GM21367 (cell line): ENCODE measurements around the gene HES6.

Source experiments
- ATAC-seq: cut with Tn5 transposase; IDR thresholded peaks from one replicate; pipeline ENCODE4 v1.9.1; 2021; ENCODE audit not compliant: unreplicated experiment

Gene HES6

DNA sequence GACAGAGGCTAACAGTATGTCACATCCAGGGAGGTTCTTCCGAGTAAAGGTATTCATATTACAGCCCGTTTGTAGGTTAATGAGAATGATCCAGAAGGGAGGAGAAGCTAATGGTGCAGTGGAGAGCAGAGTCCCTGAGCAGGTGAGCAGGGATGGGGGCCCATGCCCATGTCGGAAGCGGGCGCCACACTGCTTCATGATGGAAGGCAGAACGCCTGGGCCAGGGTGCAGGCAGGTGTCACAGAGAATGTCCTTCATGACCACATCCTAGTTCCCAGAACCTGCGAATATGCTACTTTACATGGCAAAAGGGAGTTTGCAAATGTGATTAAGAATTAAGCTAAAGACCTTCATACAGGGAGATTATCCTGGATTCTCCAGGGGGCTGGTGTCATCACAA is 4.0 kb downstream of the HES6 start:
- no peak for ATAC-seq

DNA sequence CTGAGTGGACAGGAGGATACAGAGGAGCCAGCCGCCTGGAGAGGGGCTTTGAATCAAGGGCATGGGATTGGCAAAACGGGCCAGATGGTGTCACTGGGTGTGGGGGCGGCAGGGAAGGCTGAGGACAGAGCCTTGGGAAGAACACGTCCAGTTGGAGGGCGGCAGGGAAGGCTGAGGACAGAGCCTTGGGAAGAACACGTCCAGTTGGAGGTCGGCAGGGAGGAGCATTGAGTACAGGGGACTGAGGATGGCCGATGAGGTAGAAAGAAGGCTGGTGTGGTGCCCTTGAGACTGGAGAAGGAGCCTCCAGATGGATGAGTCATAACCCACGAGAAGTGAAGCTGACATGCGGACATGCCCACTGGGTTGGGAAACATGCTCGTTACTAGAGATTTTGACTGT is 4.5 kb downstream of the HES6 start:
- no peak for ATAC-seq

DNA sequence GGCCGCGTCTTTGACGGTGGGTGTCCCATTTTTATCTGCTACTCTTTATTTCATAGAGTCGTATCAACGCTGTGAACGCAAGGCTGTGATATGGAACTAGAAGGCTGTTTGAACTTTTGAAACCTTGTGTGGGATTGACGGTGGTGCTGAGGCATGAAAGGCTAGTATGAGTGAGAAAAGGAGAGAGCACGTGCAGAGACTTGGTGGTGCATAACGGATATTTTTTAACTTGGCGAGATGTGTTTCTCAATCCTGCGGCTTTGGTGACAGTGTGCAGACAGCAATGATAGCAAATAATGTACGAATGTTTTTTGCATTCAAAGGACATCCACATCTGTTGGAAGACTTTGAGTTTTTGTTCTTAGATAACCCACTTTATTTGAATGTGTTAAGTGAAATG is 6.2 kb downstream of the HES6 start:
- no peak for ATAC-seq

DNA sequence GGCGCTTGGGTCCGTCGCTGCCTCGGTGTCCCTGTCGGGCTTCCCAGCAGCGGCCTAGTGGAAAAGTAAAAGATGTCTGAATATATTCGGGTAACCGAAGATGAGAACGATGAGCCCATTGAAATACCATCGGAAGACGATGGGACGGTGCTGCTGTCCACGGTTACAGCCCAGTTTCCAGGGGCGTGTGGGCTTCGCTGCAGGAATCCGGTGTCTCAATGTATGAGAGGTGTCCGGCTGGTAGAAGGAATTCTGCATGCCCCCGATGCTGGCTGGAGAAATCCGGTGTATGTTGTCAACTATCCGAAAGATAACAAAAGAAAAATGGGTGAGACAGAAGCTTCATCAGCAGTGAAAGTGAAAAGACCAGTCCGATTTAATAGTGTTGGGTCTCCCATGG is 8.0 kb downstream of the HES6 start:
- no peak for ATAC-seq

- no peak for ATAC-seq
These were observed 8.5 kb downstream of the HES6 start for GRCh38 chr2:238231251-238231793.

DNA sequence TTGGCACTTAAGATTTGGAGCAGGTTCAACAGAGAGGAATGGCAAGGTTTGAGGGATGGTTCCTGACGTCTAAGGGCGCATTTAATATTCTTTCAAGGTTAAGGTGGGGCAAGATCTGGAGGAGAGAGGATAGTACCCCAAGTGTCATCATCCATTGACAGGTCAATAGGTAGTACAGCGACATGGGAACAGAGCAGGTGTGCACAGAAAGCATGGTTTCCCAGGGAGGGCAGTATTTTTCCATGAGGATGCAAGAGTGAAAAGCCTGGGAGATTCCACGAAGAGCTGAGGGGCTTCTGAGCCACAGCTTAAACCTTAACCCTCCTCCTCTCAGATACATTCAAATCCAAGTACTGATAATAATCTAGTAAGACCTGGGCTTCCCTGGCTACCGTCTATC is 9.1 kb downstream of the HES6 start:
- ATAC-seq, result no peak

DNA sequence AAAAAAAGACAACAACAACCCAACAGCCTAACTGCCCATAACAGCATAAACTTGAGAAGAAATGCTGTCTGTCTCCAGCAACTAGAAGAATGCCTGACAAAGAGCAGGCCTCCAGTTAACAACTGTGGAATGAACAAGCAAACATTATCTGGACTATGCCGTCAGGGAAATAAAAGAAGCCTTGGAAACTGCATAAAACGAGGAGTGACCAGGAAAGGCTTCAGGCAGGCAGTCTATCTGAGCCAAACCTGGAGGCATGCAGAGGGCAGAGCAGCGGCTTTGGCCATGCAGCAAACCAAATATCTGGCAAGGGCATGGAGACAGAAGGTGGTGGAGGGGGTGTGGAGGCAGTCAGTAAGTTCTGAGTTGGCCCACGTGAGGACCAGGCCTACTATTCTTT is 11.1 kb downstream of the HES6 start:
- no peak for ATAC-seq

GRCh38 chr2:238227587-238228032 is 12.2 kb downstream of the HES6 start:
- no peak for ATAC-seq

DNA sequence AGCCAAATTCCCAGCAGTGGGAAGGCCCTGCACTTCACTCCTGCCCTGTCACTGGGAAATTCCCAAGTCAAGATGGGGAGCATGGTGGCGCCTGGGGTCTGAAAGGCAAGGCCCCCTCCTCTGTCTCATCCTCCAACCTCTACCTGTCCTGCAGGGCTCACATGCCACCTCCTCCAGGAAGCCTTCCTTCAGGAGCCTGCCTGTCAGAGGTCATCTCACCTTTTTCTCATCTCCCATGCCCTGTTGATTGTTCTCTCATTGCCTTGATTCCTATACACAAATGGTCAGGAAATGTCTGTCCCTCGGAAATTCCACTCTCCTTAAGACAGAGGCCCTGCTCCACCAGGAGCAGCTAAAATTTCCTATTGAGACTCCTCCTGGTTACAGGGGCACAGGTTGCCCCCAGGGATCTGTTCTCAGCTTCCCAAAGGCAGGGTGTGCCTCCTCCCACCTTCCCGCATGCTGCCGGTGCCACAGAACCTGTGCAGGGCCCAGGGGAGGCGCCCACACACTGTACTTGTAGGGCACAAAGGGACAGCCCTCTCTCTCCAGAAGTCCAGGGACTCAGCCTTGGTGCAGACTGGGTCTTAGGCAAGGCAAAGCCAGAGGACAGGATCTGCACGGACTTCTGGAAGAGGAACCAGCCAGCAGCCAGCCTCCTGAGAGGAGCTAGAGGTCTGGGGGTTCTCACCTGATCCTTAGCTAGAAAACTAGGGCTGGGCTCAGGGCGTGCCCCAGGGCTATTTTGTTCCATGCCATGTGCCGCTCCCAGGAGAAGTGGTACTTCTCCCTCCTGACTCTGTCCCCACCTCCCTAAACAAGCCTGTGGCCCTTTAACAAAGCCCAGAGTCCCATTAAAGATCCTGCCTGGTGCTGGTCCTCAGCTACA is 12.9 kb downstream of the HES6 start:
- no peak for ATAC-seq

GRCh38 chr2:238225911-238226697 is 13.7 kb downstream of the HES6 start:
- ATAC-seq, result no peak

DNA sequence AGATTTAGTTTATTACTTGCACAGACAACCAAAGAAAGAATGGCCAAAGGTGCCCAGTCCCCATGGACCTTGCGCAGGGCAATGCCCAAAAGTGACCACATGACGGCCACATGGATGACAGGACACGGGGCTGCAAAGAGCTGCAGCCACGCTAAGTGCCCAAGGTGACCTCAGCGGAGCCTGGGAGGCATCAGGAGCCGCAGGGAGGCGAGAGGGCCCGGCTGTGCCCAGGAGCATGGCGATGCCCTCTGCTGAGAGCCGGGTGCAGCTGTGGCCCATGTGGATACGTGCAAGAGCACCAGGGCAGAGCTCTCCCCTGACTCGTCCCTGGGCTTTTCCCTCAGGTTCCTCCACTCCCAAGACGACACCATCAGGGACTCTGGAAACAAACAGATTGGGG is 14.7 kb downstream of the HES6 start:
- ATAC-seq, result no peak

DNA sequence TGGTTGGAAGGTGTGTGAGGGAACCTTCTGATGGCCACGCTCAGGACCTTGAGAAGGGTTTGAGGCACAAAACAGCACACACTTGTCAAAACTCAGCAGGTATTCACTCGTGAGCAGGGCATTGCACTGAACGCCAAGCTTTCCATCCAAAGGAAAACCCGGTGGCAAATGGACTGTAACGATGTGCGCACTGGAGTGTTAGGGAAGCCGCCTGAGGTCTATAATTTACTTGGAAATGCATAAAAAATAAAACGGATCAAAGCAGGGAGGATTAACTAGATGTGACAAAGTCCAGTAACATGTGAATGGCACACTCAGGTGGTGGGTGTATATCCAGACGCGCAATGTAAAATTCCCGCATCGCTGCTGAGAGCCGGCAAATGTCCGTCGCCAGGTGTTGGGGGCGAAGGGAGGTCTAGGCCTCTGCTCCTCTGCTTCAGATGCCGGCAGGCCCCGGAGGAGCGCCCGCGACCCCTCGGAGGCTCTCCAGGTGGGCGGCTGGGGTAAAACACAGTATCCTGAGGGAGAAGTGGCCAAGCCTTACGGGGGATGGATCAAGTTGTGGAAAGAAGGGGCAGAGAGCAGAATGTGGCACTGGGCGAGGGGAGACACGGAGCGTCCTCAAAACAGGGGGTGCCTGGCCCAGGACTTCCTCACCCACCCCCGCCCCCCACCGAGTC is 15.3 kb downstream of the HES6 start:
- ATAC-seq, result no peak

DNA sequence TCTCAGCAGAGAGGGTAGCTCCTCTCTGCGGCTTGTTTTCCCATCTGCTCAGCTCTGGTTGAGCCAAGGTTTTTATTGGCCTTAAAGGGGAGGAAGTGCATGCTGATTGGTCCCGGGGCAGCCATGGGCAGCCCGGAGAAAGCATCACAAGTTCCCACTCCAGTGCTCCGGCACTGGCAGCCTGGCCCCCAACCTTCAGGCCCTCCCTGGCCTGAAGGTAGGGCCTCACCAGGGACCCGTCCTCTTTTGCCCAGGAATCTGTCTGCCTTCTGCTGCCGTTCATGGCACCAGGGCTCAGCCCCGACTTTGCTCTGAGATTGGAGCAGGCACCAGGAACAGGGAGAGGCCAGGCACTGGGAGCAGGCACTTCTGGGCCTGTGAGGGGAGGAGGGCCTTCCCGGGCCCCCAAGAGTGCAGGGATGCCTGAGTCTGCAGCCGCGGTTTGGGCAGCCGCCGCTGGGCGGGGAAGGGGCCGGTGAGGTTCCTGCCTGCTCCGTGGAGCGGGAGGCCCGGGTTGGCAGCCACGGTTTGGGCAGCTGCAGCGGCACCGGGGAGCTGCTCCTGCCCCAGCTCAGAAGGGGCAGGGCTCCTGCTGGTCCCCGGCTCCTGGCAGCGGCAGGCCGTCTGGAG is 18.8 kb downstream of the HES6 start:
- no peak for ATAC-seq

DNA sequence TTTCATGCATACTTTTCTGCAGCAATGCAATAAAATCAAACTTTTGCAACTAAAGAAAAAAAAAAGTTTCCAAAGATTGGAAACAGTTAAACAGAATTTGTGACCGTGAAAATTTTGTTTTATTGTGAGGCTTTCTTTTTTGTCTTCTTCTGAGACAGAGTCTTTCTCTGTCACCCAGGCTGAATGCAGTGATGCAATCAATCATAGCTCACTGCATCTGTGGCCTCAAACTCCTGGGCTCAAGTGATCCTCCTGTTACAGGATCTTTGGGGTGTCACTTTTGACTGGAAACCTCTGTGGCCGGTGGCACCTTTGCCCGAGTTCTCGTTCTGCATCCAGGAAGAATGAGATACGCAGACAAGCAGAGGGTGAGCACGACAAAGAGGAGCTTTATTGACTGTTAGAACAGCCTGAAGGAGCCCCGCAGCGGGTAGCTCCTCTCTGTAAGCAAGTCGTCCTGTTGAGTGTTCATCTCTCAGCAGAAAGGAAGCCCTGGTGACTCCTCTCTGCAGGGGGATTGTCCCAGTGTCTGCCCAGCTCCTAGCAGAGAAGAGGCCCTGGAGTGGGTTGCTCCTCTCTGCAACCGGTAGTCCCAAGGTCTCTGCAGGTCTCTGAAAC is 19.5 kb downstream of the HES6 start:
- no peak for ATAC-seq

DNA sequence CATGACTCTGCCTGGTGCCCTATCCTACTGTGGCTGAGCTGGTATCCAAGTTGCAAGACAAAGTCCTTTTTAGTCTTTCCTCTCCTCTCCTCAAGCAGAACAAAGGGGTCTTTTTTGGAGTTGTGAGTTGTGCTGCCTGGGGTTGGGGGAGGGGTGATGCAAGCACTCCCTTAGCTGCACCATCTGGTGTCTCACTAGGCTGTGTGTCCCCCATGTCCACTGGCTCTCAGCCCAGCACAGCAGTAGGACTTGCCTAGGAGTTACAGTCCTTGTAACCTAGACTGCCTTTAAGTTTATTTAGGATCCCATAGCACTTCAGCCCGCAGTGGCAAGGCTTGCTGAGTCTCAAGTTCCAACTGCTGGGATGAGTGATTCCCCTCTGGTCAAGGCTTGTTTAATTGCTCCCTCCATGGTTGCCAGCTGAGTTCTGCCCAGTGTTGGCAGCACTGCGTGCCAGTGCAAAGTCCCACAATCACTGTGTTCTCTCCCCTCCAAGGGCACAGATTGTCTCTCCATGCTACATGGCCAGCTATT is 23.1 kb downstream of the HES6 start:
- ATAC-seq, result no peak

DNA sequence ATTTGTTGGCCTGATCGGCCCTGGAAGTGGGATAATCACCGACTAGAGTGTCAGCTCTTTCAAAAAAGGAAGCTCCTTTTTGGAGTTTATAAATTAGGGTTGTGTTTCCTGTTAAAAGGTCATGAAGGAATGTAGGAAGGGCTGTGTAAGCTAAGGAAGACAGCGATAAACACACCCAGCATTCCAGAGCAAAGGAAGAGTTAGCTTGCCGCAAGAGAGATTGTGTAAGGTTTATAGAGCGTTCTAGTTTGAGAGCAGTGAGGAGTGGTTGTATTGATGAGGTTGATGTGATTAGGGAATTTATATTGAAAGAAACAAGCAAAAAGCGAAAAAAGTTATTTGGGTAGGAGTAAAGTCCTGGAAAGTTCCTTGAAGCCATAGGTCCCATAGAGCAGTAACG is 32.8 kb downstream of the HES6 start:
- no peak for ATAC-seq

DNA sequence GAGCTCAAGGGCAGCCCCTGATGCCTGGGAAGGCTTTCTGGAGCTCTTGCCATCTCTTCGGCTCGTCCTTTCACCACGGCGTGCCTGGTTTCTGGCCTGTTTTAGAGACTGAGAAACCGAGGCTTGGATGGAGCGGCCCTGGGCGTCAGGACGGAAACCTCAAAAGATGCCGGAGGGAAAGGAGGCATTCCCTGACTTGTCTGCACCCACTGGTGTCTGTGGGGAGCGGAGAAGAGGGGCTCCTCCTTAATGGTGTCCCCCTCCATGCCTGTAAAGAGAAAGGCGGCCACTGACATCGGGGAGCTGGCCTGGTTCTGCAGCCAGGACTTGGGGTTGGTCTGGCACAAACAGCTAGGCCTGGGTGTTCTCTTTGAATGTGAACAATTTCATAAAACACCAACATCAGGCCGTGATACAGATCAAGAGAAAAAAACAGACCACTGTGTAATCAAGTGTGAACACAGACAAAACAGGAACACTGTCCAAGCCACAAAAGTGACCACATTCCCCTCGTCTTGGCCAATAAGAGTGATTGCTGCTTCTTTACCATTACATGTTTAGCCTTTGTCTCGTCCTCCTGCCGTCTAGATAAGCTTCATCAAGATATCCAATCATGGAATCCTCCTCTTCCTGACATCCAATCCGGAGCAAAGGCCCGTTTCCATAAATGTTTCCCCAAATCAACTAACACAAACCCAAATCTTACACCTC is 35.7 kb downstream of the HES6 start:
- no peak for ATAC-seq

GRCh38 chr2:238203094-238203972 is 36.5 kb downstream of the HES6 start, which contains the start of gene ILKAP:
TSS of gene ILKAP (minus strand) at chr2:238203695. CDS start at chr2:238203553, 142 bp downstream.
- ATAC-seq, result peak; percentile 91
